MM.1S (cell line): ENCODE data around the gene KCNQ2.
A peak's percentile ranks its signal among the peaks of the same experiment; 100 is the strongest.

Experiments
- EZH2 ChIP-seq: fragments of 300-600 bp; sonication (generic); optimal IDR thresholded peaks from 2 replicates; pipeline ENCODE3; 2017; ENCODE audit warnings: low read depth, mild to moderate bottlenecking, antibody characterized with exemption, low read length, mixed read lengths
- TF ChIP-seq, protein P1 (sequence below): fragments of 300-600 bp; sonication (generic); IDR thresholded peaks from 2 replicates; pipeline ENCODE4 v1.5.1; 2016; ENCODE audit warnings: antibody characterized with exemption, low read length, mixed read lengths

GRCh38 chr20:63520934-63521601 lies 48.6 kb upstream of the KCNQ2 start:
- no peak for TF ChIP-seq EZH2
- TF ChIP-seq, protein P1, sequence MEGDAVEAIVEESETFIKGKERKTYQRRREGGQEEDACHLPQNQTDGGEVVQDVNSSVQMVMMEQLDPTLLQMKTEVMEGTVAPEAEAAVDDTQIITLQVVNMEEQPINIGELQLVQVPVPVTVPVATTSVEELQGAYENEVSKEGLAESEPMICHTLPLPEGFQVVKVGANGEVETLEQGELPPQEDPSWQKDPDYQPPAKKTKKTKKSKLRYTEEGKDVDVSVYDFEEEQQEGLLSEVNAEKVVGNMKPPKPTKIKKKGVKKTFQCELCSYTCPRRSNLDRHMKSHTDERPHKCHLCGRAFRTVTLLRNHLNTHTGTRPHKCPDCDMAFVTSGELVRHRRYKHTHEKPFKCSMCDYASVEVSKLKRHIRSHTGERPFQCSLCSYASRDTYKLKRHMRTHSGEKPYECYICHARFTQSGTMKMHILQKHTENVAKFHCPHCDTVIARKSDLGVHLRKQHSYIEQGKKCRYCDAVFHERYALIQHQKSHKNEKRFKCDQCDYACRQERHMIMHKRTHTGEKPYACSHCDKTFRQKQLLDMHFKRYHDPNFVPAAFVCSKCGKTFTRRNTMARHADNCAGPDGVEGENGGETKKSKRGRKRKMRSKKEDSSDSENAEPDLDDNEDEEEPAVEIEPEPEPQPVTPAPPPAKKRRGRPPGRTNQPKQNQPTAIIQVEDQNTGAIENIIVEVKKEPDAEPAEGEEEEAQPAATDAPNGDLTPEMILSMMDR = peak; percentile 14
